Measurements from ENCODE around the gene RBP3. TPM values are rescaled to one million over a fixed set of nuclear protein-coding genes. Genes with fewer than 3 reads are reported as not detected.

RBP3 gene
- total and polyA plus RNA-seq, 2 donors (not counting 3 experiments of a cell fraction or from before 2014, with no cell fraction given), result not detected

- dilution Hi-C loops (cut with MboI; ENCODE audit: extremely low pct_ligation_motif_present, low sequenced_read_pairs) (no loop called here), intact Hi-C loops (cut with micrococcal nuclease) (no loop called here)
- POLR2A ChIA-PET, result no interaction called here
- BruUV-seq (replicated peaks), result no TSS peak
- Histone ChIP-seq H3K4me2 (ENCODE audit: insufficient read depth, low read length) (no peak overlapping the region), H3K4me3 (replicated peaks in 1 of 3; ENCODE audit: insufficient read depth in 1 of 3, low read depth in 1 of 3, low read length in 3 of 3) (no peak overlapping the region), H3K27ac (ENCODE audit: insufficient read depth, low read depth, low read length) (no peak overlapping the region), H3K9ac (replicated peaks; ENCODE audit: extremely low read depth, insufficient read depth, low read length) (no peak overlapping the region), H2AFZ (ENCODE audit: low read depth, low read length) (no peak overlapping the region), H3K9me1 (replicated peaks; ENCODE audit: control insufficient read depth, extremely low read depth, insufficient read depth, low read length) (no peaks in the 10 kb centered on the region), H3K36me3 (ENCODE audit: control insufficient read depth in 2 of 2, extremely low read depth in 1 of 2, insufficient read depth in 2 of 2, low read length in 2 of 2) (no peaks in the 10 kb centered on the region), H3K27me3 (ENCODE audit: control insufficient read depth in 2 of 2, insufficient read depth in 2 of 2, low read length in 2 of 2) (peaks cover 22 to 35% of the 10 kb centered on the region in 2 experiments), H3K9me3 (replicated peaks; ENCODE audit: control insufficient read depth, insufficient read depth, low read length) (no peaks in the 10 kb centered on the region), H4K20me1 (replicated peaks; ENCODE audit: control insufficient read depth, extremely low read depth, insufficient read depth, low read length) (no peaks in the 10 kb centered on the region), H3K4me1 (ENCODE audit: control insufficient read depth, extremely low read depth, insufficient read depth, low read length) (peaks cover under 1% of the 10 kb centered on the region), H3K79me2 (ENCODE audit: control insufficient read depth, insufficient read depth, low read length) (no peaks in the 10 kb centered on the region)
- FAIRE-seq, result no peak
- CTCF ChIA-PET, result interaction anchor here (1.2 to 1.7 kb wide), 2 partner anchors 17 to 1096 kb away, joined by 7 to 10 read pairs; no protein-coding TSS in a partner anchor
- no peak for DNase-seq (ENCODE audit: low read depth, low spot score)
- TF ChIP-seq JUN (IDR thresholded peaks at IDR 0.05; ENCODE audit: borderline replicate concordance, insufficient read depth, insufficient read length, low read depth) (no peak), FOS (IDR thresholded peaks at IDR 0.05; ENCODE audit: borderline replicate concordance, insufficient read depth, low read length) (no peak), GATA2 (IDR thresholded peaks at IDR 0.05; ENCODE audit: insufficient read depth, insufficient read length, low read depth, low read length) (no peak), MYC (IDR thresholded peaks at IDR 0.05; ENCODE audit: low read depth, low read length) (no peak), MAX (IDR thresholded peaks at IDR 0.05; ENCODE audit: insufficient read depth, insufficient read length) (no peak)
Observed at GRCh38 chr10:47378606-47379444, 30.7 kb downstream of the RBP3 start.

- DNase-seq (ENCODE audit: low read depth, low spot score) (no peak), FAIRE-seq (no peak)
- intact Hi-C loops (cut with micrococcal nuclease) (no loop called here), dilution Hi-C loops (cut with MboI; ENCODE audit: extremely low pct_ligation_motif_present, low sequenced_read_pairs) (no loop called here)
- H3K4me2 ChIP-seq (ENCODE audit: insufficient read depth, low read length), result no peak overlapping the region
- no peaks in the 10 kb centered on the region for H4K20me1 ChIP-seq (replicated peaks; ENCODE audit: control insufficient read depth, extremely low read depth, insufficient read depth, low read length)
- no TSS peak for BruUV-seq (replicated peaks)
- ChIA-PET POLR2A (no interaction called here), CTCF (interaction anchor here (1.7 kb wide), 1 partner anchor 1096 kb away, joined by 10 read pairs; no protein-coding TSS in a partner anchor)
- no peaks in the 10 kb centered on the region for H3K9me1 ChIP-seq (replicated peaks; ENCODE audit: control insufficient read depth, extremely low read depth, insufficient read depth, low read length)
- H3K36me3 ChIP-seq (ENCODE audit: control insufficient read depth in 2 of 2, extremely low read depth in 1 of 2, insufficient read depth in 2 of 2, low read length in 2 of 2), result no peaks in the 10 kb centered on the region
- peaks cover 22 to 32% of the 10 kb centered on the region in 2 experiments for H3K27me3 ChIP-seq (ENCODE audit: control insufficient read depth in 2 of 2, insufficient read depth in 2 of 2, low read length in 2 of 2)
- no peak overlapping the region for H3K27ac ChIP-seq (ENCODE audit: insufficient read depth, low read depth, low read length)
- no peak overlapping the region for H3K4me3 ChIP-seq (replicated peaks in 1 of 3; ENCODE audit: insufficient read depth in 1 of 3, low read depth in 1 of 3, low read length in 3 of 3)
- H3K9ac ChIP-seq (replicated peaks; ENCODE audit: extremely low read depth, insufficient read depth, low read length), result no peak overlapping the region
- H3K9me3 ChIP-seq (replicated peaks; ENCODE audit: control insufficient read depth, insufficient read depth, low read length), result no peaks in the 10 kb centered on the region
- H3K4me1 ChIP-seq (ENCODE audit: control insufficient read depth, extremely low read depth, insufficient read depth, low read length), result peaks cover 3% of the 10 kb centered on the region
- no peak overlapping the region for H2AFZ ChIP-seq (ENCODE audit: low read depth, low read length)
- no peaks in the 10 kb centered on the region for H3K79me2 ChIP-seq (ENCODE audit: control insufficient read depth, insufficient read depth, low read length)
- TF ChIP-seq JUN (IDR thresholded peaks at IDR 0.05; ENCODE audit: borderline replicate concordance, insufficient read depth, insufficient read length, low read depth) (no peak), MYC (IDR thresholded peaks at IDR 0.05; ENCODE audit: low read depth, low read length) (no peak), EZH2 (IDR thresholded peaks at IDR 0.05; ENCODE audit: borderline replicate concordance, low read depth, low read length, severe bottlenecking) (no peak), GATA2 (IDR thresholded peaks at IDR 0.05; ENCODE audit: insufficient read depth, insufficient read length, low read depth, low read length) (no peak), FOS (IDR thresholded peaks at IDR 0.05; ENCODE audit: borderline replicate concordance, insufficient read depth, low read length) (no peak), POLR2AphosphoS5 (IDR thresholded peaks at IDR 0.05; ENCODE audit: insufficient read depth, low read depth, low read length) (no peak), POLR2A (IDR thresholded peaks at IDR 0.05; ENCODE audit: low read depth, low read length) (no peak), MAX (IDR thresholded peaks at IDR 0.05; ENCODE audit: insufficient read depth, insufficient read length) (no peak)
- TF ChIP-seq, protein P1, sequence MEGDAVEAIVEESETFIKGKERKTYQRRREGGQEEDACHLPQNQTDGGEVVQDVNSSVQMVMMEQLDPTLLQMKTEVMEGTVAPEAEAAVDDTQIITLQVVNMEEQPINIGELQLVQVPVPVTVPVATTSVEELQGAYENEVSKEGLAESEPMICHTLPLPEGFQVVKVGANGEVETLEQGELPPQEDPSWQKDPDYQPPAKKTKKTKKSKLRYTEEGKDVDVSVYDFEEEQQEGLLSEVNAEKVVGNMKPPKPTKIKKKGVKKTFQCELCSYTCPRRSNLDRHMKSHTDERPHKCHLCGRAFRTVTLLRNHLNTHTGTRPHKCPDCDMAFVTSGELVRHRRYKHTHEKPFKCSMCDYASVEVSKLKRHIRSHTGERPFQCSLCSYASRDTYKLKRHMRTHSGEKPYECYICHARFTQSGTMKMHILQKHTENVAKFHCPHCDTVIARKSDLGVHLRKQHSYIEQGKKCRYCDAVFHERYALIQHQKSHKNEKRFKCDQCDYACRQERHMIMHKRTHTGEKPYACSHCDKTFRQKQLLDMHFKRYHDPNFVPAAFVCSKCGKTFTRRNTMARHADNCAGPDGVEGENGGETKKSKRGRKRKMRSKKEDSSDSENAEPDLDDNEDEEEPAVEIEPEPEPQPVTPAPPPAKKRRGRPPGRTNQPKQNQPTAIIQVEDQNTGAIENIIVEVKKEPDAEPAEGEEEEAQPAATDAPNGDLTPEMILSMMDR (IDR thresholded peaks at IDR 0.05; ENCODE audit: extremely low read depth in 1 of 2, insufficient read depth in 1 of 2, low read depth in 1 of 2, low read length in 2 of 2), result no peak
Observed at GRCh38 chr10:47379445-47379785, 31.3 kb downstream of the RBP3 start.

Measured in endothelial cell of umbilical vein (primary cell).